GM12878 (cell line): ENCODE measurements around the gene CSNK1G3. TPM values are rescaled to one million over a fixed set of nuclear protein-coding genes. Genes with fewer than 3 reads are reported as not detected.
A peak's percentile ranks its signal among the peaks of the same experiment; 100 is the strongest.

Source experiments
- ESRRA ChIP-seq: IDR thresholded peaks from 2 replicates; pipeline ENCODE4 v1.6.1; 2012; ENCODE audit warnings: mild to moderate bottlenecking, low read length, improper control_type of control experiment
- KAT2A ChIP-seq: conservative IDR thresholded peaks from 2 replicates; pipeline ENCODE4 v1.6.1; 2011; ENCODE audit warnings: low read depth, low read length; ENCODE audit not compliant: control insufficient read depth
- MEF2B ChIP-seq: fragments of 450-650 bp; IDR thresholded peaks from 2 replicates; pipeline ENCODE4 v1.6.1; 2018; ENCODE audit warnings: mild to moderate bottlenecking, moderate library complexity; ENCODE audit not compliant: partially characterized antibody, poor library complexity, severe bottlenecking
- POLR2AphosphoS5 ChIP-seq: IDR thresholded peaks from 2 replicates; pipeline ENCODE4 v1.6.1; 2011; ENCODE audit warnings: mild to moderate bottlenecking, low read length, inconsistent platforms
- SUPT20H ChIP-seq: IDR thresholded peaks from 2 replicates; pipeline ENCODE4 v1.6.1; 2011; ENCODE audit warnings: low read depth, mild to moderate bottlenecking, low read length, moderate library complexity, borderline replicate concordance; ENCODE audit not compliant: control insufficient read depth
- TCF12 ChIP-seq: IDR thresholded peaks from 2 replicates; pipeline ENCODE4 v1.6.1; 2011; ENCODE audit warnings: low read depth, mild to moderate bottlenecking, low read length
- YBX1 ChIP-seq: fragments of 450-650 bp; IDR thresholded peaks from 2 replicates; pipeline ENCODE4 v1.6.1; 2016; ENCODE audit warnings: antibody characterized with exemption
- polyA plus RNA-seq, 11 experiments: library from polyadenylated mRNA; depleted of rRNA in 4 of 11; unstranded in 6 of 11; stranded (reverse) in 5 of 11; fragments of >200 nt; fragmentation: Nextera tagmentation in 4 of 11; fragmentation: Illumina TruSeq in 1 of 11; extraction: Ambion mirVana in 4 of 11; extraction: Trizol in 1 of 11; gene quantifications; 1 replicate in 1 of 11; 2 replicates in 10 of 11; pipeline versions ENCODE4 v1.2.1 to v1.2.3, GENCODE V29; 2011 to 2016; ENCODE audit warnings: inconsistent platforms in 2 of 11, missing spikeins in 2 of 11, low read depth in 1 of 11
- total RNA-seq, 4 experiments: library from RNA; depleted of rRNA in 3 of 4; stranded (reverse); fragments of >200 nt in 3 of 4; fragmentation: Illumina TruSeq in 1 of 4; extraction: Trizol in 1 of 4; gene quantifications; 2 replicates each; pipeline versions ENCODE4 v1.2.1 to v1.2.3, GENCODE V29; 2013 to 2021
- TF ChIP-seq, protein P1 (sequence below): IDR thresholded peaks from 2 replicates; pipeline ENCODE4 v1.6.1; 2011; ENCODE audit warnings: borderline replicate concordance, low read depth, mild to moderate bottlenecking, moderate library complexity, low read length; ENCODE audit not compliant: insufficient read depth, poor library complexity, severe bottlenecking
- TF ChIP-seq, protein P2 (sequence below): fragments of 450-650 bp; IDR thresholded peaks from 2 replicates; pipeline ENCODE4 v1.6.1; 2017; ENCODE audit warnings: mild to moderate bottlenecking, moderate library complexity
- TF ChIP-seq, protein P3 (sequence below): IDR thresholded peaks from 2 replicates; pipeline ENCODE4 v1.6.1; 2012; ENCODE audit warnings: low read depth, low read length, improper control_type of control experiment
- TF ChIP-seq, protein P4 (sequence below): fragments of 450-650 bp; formaldehyde crosslinking; IDR thresholded peaks from 2 replicates; pipeline ENCODE4 v1.4.0; 2020; ENCODE audit warnings: mild to moderate bottlenecking, moderate library complexity
- TF ChIP-seq, protein P5 (sequence below): fragments of 450-650 bp; IDR thresholded peaks from 2 replicates; pipeline ENCODE4 v1.6.1; 2018; ENCODE audit warnings: mild to moderate bottlenecking, low read depth, moderate library complexity; ENCODE audit not compliant: partially characterized antibody

CSNK1G3 gene
- total and polyA plus RNA-seq, 10 of the 15 experiments (the other 5 are each of a cell fraction or from before 2014, with no cell fraction given) = 7.4 to 24.1 (median 17.9) TPM

DNA sequence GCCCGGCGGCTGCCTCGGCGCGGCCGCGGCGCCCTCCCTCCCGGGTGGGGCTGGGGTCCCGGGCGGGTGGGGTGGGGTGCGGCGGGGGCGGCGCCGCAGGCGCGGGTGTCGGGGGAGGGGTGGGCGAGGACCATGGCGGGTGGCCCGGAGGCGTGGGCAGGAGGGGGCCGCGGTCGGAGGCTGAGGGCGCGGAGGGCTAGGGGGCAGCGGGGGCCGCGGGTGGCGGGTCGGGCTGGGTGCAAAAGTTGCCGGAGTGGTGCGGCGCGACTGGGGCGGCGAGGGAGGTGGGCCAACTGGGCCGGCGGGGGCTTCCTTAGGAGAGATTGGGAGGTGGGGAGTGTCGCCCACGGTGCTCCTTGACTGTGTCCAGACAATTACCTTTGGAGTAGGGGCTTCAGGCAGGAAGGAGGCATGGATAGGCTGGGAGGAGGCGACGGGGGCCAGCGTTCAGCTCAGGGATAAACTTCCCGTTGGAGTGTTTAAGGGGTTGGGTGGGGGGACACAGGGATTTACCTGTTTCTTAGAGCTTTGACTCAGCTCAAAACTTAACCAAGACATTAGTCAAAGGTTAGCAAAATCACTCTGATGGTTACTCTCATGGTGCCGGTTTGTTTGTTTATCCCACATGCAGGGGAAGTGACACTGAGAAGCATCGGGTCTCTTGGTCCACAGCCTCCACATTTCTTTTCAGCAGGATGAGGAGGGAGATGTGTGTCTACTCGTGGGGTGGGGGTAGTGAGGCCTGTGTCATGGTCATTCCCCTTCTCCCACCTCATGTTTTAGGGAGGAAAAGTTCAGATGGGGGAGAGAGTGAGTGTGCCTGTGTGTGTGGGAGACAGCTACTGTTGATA lies 859 bp downstream of the CSNK1G3 start (continued):
- TF ChIP-seq TCF12 (no peak), SUPT20H (no peak), POLR2AphosphoS5 (peak; percentile 53; the same call in 1 of the 2 replicates), YBX1 (no peak), KAT2A (no peak), ESRRA (no peak), MEF2B (no peak)
- TF ChIP-seq, protein P1, sequence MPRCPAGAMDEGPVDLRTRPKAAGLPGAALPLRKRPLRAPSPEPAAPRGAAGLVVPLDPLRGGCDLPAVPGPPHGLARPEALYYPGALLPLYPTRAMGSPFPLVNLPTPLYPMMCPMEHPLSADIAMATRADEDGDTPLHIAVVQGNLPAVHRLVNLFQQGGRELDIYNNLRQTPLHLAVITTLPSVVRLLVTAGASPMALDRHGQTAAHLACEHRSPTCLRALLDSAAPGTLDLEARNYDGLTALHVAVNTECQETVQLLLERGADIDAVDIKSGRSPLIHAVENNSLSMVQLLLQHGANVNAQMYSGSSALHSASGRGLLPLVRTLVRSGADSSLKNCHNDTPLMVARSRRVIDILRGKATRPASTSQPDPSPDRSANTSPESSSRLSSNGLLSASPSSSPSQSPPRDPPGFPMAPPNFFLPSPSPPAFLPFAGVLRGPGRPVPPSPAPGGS = no peak
- TF ChIP-seq, protein P2, sequence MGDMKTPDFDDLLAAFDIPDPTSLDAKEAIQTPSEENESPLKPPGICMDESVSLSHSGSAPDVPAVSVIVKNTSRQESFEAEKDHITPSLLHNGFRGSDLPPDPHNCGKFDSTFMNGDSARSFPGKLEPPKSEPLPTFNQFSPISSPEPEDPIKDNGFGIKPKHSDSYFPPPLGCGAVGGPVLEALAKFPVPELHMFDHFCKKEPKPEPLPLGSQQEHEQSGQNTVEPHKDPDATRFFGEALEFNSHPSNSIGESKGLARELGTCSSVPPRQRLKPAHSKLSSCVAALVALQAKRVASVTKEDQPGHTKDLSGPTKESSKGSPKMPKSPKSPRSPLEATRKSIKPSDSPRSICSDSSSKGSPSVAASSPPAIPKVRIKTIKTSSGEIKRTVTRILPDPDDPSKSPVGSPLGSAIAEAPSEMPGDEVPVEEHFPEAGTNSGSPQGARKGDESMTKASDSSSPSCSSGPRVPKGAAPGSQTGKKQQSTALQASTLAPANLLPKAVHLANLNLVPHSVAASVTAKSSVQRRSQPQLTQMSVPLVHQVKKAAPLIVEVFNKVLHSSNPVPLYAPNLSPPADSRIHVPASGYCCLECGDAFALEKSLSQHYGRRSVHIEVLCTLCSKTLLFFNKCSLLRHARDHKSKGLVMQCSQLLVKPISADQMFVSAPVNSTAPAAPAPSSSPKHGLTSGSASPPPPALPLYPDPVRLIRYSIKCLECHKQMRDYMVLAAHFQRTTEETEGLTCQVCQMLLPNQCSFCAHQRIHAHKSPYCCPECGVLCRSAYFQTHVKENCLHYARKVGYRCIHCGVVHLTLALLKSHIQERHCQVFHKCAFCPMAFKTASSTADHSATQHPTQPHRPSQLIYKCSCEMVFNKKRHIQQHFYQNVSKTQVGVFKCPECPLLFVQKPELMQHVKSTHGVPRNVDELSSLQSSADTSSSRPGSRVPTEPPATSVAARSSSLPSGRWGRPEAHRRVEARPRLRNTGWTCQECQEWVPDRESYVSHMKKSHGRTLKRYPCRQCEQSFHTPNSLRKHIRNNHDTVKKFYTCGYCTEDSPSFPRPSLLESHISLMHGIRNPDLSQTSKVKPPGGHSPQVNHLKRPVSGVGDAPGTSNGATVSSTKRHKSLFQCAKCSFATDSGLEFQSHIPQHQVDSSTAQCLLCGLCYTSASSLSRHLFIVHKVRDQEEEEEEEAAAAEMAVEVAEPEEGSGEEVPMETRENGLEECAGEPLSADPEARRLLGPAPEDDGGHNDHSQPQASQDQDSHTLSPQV = no peak
- TF ChIP-seq, protein P3, sequence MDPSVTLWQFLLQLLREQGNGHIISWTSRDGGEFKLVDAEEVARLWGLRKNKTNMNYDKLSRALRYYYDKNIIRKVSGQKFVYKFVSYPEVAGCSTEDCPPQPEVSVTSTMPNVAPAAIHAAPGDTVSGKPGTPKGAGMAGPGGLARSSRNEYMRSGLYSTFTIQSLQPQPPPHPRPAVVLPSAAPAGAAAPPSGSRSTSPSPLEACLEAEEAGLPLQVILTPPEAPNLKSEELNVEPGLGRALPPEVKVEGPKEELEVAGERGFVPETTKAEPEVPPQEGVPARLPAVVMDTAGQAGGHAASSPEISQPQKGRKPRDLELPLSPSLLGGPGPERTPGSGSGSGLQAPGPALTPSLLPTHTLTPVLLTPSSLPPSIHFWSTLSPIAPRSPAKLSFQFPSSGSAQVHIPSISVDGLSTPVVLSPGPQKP = no peak
- TF ChIP-seq, protein P4, sequence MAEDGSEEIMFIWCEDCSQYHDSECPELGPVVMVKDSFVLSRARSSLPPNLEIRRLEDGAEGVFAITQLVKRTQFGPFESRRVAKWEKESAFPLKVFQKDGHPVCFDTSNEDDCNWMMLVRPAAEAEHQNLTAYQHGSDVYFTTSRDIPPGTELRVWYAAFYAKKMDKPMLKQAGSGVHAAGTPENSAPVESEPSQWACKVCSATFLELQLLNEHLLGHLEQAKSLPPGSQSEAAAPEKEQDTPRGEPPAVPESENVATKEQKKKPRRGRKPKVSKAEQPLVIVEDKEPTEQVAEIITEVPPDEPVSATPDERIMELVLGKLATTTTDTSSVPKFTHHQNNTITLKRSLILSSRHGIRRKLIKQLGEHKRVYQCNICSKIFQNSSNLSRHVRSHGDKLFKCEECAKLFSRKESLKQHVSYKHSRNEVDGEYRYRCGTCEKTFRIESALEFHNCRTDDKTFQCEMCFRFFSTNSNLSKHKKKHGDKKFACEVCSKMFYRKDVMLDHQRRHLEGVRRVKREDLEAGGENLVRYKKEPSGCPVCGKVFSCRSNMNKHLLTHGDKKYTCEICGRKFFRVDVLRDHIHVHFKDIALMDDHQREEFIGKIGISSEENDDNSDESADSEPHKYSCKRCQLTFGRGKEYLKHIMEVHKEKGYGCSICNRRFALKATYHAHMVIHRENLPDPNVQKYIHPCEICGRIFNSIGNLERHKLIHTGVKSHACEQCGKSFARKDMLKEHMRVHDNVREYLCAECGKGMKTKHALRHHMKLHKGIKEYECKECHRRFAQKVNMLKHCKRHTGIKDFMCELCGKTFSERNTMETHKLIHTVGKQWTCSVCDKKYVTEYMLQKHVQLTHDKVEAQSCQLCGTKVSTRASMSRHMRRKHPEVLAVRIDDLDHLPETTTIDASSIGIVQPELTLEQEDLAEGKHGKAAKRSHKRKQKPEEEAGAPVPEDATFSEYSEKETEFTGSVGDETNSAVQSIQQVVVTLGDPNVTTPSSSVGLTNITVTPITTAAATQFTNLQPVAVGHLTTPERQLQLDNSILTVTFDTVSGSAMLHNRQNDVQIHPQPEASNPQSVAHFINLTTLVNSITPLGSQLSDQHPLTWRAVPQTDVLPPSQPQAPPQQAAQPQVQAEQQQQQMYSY = no peak
- TF ChIP-seq, protein P5, sequence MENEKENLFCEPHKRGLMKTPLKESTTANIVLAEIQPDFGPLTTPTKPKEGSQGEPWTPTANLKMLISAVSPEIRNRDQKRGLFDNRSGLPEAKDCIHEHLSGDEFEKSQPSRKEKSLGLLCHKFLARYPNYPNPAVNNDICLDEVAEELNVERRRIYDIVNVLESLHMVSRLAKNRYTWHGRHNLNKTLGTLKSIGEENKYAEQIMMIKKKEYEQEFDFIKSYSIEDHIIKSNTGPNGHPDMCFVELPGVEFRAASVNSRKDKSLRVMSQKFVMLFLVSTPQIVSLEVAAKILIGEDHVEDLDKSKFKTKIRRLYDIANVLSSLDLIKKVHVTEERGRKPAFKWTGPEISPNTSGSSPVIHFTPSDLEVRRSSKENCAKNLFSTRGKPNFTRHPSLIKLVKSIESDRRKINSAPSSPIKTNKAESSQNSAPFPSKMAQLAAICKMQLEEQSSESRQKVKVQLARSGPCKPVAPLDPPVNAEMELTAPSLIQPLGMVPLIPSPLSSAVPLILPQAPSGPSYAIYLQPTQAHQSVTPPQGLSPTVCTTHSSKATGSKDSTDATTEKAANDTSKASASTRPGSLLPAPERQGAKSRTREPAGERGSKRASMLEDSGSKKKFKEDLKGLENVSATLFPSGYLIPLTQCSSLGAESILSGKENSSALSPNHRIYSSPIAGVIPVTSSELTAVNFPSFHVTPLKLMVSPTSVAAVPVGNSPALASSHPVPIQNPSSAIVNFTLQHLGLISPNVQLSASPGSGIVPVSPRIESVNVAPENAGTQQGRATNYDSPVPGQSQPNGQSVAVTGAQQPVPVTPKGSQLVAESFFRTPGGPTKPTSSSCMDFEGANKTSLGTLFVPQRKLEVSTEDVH = no peak
